ENCODE data around the gene CCT8.

DNA sequence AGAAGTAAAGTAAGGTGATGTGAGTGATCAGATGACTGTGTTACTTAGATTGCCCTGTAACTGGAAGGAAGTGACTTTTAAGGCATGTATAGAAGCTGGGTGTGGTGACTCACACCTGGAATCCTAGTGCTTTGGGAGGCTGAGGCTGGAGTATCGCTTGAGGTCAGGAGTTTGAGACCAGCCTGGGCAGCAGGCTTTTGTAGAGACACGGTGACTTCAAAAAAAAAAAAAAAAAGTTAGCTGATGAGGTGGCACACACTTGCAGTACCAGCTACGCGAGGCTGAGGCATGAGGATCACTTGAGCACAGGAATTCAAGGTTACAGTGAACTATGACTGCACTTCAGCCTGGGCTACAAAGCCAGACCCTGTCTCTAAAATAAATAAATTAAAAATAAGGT lies 51.3 kb downstream of the CCT8 start:
- no peak for TF ChIP-seq CTCF (IDR thresholded peaks at IDR 0.05)
- TF ChIP-seq EZH2 (IDR thresholded peaks at IDR 0.05; ENCODE audit: borderline replicate concordance, insufficient read depth, low read depth, low read length, poor library complexity, severe bottlenecking), result no peak
